HepG2 (cell line): ENCODE measurements around the gene ZMYND10. TPM values are rescaled to one million over a fixed set of nuclear protein-coding genes. Genes with fewer than 3 reads are reported as not detected.

ENCODE experiments used
- ATF5 ChIP-seq: sonication (generic); formaldehyde crosslinking; IDR thresholded peaks from 2 replicates; pipeline ENCODE4 v1.4.0; 2020; ENCODE audit warnings: mild to moderate bottlenecking, low read depth, missing genetic modification reagents
- ATF6 ChIP-seq: sonication (generic); formaldehyde crosslinking; conservative IDR thresholded peaks from 2 replicates; pipeline ENCODE4 v1.4.0; 2020; ENCODE audit warnings: missing genetic modification reagents
- FOXJ3 ChIP-seq: sonication (generic); formaldehyde crosslinking; IDR thresholded peaks from 2 replicates; pipeline ENCODE4 v1.4.0; 2020; ENCODE audit warnings: missing genetic modification reagents, mild to moderate bottlenecking, borderline replicate concordance
- FOXK1 ChIP-seq: sonication (generic); formaldehyde crosslinking; IDR thresholded peaks from 2 replicates; pipeline ENCODE4 v1.4.0; 2020; ENCODE audit warnings: low read depth, missing genetic modification reagents, borderline replicate concordance
- HMG20A ChIP-seq: IDR thresholded peaks from 2 replicates; pipeline ENCODE4 v1.6.1; 2016; ENCODE audit warnings: borderline replicate concordance
- HNRNPH1 ChIP-seq: fragments of 200-400 bp; formaldehyde crosslinking; optimal IDR thresholded peaks from 2 replicates; pipeline ENCODE3; 2017; ENCODE audit warnings: mild to moderate bottlenecking, low read depth, low read length
- NCOA1 ChIP-seq: sonication (generic); formaldehyde crosslinking; IDR thresholded peaks from 2 replicates; pipeline ENCODE4 v1.9.0; 2021; ENCODE audit warnings: missing genetic modification reagents
- NPAS2 ChIP-seq: sonication (generic); formaldehyde crosslinking; IDR thresholded peaks from 2 replicates; pipeline ENCODE4 v1.8.0; 2022; ENCODE audit warnings: mild to moderate bottlenecking, missing genetic modification reagents, borderline replicate concordance
- NR2C2 ChIP-seq: sonication (generic); formaldehyde crosslinking; IDR thresholded peaks from 2 replicates; pipeline ENCODE4 v1.4.0; 2020; ENCODE audit warnings: missing genetic modification reagents, mild to moderate bottlenecking, moderate library complexity, borderline replicate concordance
- SOX13 ChIP-seq, 3 experiments: fragments of 450-650 bp in 1 of 3; sonication (generic) in 1 of 3; formaldehyde crosslinking in 1 of 3; IDR thresholded peaks in 2 of 3; conservative IDR thresholded peaks in 1 of 3; 2 replicates each; pipeline versions ENCODE4 v1.5.0 to v1.6.1; 2016 to 2020; ENCODE audit warnings: antibody characterized with exemption in 1 of 3, mild to moderate bottlenecking in 1 of 3, missing compliant biosample characterization in 1 of 3, missing genetic modification reagents in 1 of 3, moderate library complexity in 1 of 3
- SSRP1 ChIP-seq: IDR thresholded peaks from 2 replicates; pipeline ENCODE4 v1.6.1; 2016; ENCODE audit warnings: control low read depth
- TOE1 ChIP-seq: sonication (generic); formaldehyde crosslinking; IDR thresholded peaks from 2 replicates; pipeline ENCODE4 v1.4.0; 2020; ENCODE audit warnings: mild to moderate bottlenecking, missing genetic modification reagents
- ZBTB38 ChIP-seq: sonication (generic); formaldehyde crosslinking; IDR thresholded peaks from 2 replicates; pipeline ENCODE4 v1.5.1; 2020; ENCODE audit warnings: mild to moderate bottlenecking, missing genetic modification reagents
- ZFAT ChIP-seq: sonication (generic); formaldehyde crosslinking; conservative IDR thresholded peaks from 2 replicates; pipeline ENCODE4 v1.8.1; 2023; ENCODE audit warnings: missing genetic modification reagents, inconsistent platforms
- ZNF562 ChIP-seq: sonication (generic); formaldehyde crosslinking; IDR thresholded peaks from 2 replicates; pipeline ENCODE4 v1.8.0; 2022; ENCODE audit warnings: missing genetic modification reagents, borderline replicate concordance
- ZNF652 ChIP-seq: IDR thresholded peaks from 2 replicates; pipeline ENCODE4 v1.6.1; 2016; ENCODE audit warnings: low read depth, borderline replicate concordance
- ZNF879 ChIP-seq: sonication (generic); formaldehyde crosslinking; IDR thresholded peaks from 2 replicates; pipeline ENCODE4 v1.8.1; 2023; ENCODE audit warnings: missing genetic modification reagents
- ZSCAN29 ChIP-seq: sonication (generic); formaldehyde crosslinking; conservative IDR thresholded peaks from 2 replicates; pipeline ENCODE4 v1.4.0; 2020; ENCODE audit warnings: mild to moderate bottlenecking, missing genetic modification reagents
- polyA plus RNA-seq, 8 experiments: library from polyadenylated mRNA; depleted of rRNA in 3 of 8; stranded (reverse) in 7 of 8; unstranded in 1 of 8; fragments of >200 nt; fragmentation: Illumina TruSeq in 4 of 8; extraction: Trizol in 4 of 8; gene quantifications; 2 replicates each; pipeline versions ENCODE4 v1.2.1 to v1.2.3, GENCODE V29; 2011 to 2016; ENCODE audit warnings: low read depth in 4 of 8, missing spikeins in 1 of 8, mixed read lengths in 1 of 8; ENCODE audit not compliant: insufficient read depth in 1 of 8
- total RNA-seq, 5 experiments: library from RNA; depleted of rRNA; stranded (reverse); fragments of >200 nt; fragmentation: Illumina TruSeq; extraction: Trizol; gene quantifications; 2 replicates each; pipeline ENCODE4 v1.2.3, GENCODE V29; 2016; ENCODE audit warnings: low read depth in 1 of 5
- TF ChIP-seq, protein P1 (sequence below): sonication (generic); formaldehyde crosslinking; IDR thresholded peaks from 2 replicates; pipeline ENCODE4 v1.4.0; 2020; ENCODE audit warnings: low read depth, mild to moderate bottlenecking, missing genetic modification reagents
- TF ChIP-seq, protein P2 (sequence below): sonication (generic); formaldehyde crosslinking; IDR thresholded peaks from 2 replicates; pipeline ENCODE4 v1.4.0; 2020; ENCODE audit warnings: missing genetic modification reagents

The ZMYND10 gene
- total and polyA plus RNA-seq, 2 of the 13 experiments (the other 11 are each of a cell fraction or from before 2014, with no cell fraction given), result 0.60 to 0.74 TPM

GRCh38 chr3:50350527-50351322, 5.2 kb upstream of the ZMYND10 start, which contains the start of the genes CYB561D2 and NPRL2 (continued):
- TF ChIP-seq SSRP1, result no peak
- peak; percentile 71 for TF ChIP-seq FOXK1 (CRISPR knock-in tag)
- TF ChIP-seq SOX13 (IDR thresholded peaks at IDR 0.05), result 0 out of 2 replicates have a peak, but pooled peaks have one; percentile 11
- TF ChIP-seq SOX13 (CRISPR knock-in tag; conservative IDR thresholded peaks at IDR 0.05 in 1 of 2, IDR thresholded peaks at IDR 0.05 in 1 of 2), result peak in 1 of 2 experiments; percentile 9; a peak in 2 of 4 replicates
- 0 out of 2 replicates have a peak, but pooled peaks have one; percentile 7 for TF ChIP-seq ZNF652 (CRISPR knock-in tag)
- peak; percentile 90; the same call in 1 of the 2 replicates for TF ChIP-seq ZNF879 (CRISPR knock-in tag)
- TF ChIP-seq HMG20A (CRISPR knock-in tag), result no peak
- peak; percentile 69; the same call in 1 of the 2 replicates for TF ChIP-seq ZFAT (CRISPR knock-in tag)
- peak; percentile 78; the same call in 1 of the 2 replicates for TF ChIP-seq ZNF562
- no peak for TF ChIP-seq HNRNPH1
- TF ChIP-seq, protein P1, sequence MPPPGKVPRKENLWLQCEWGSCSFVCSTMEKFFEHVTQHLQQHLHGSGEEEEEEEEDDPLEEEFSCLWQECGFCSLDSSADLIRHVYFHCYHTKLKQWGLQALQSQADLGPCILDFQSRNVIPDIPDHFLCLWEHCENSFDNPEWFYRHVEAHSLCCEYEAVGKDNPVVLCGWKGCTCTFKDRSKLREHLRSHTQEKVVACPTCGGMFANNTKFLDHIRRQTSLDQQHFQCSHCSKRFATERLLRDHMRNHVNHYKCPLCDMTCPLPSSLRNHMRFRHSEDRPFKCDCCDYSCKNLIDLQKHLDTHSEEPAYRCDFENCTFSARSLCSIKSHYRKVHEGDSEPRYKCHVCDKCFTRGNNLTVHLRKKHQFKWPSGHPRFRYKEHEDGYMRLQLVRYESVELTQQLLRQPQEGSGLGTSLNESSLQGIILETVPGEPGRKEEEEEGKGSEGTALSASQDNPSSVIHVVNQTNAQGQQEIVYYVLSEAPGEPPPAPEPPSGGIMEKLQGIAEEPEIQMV, result peak; percentile 84; the same call in 1 of the 2 replicates
- TF ChIP-seq FOXJ3, result peak; percentile 47; the same call in 1 of the 2 replicates
- peak; percentile 86 for TF ChIP-seq ZBTB38 (CRISPR knock-in tag)
- 0 out of 2 replicates have a peak, but pooled peaks have one; percentile 72 for TF ChIP-seq ATF6 (CRISPR knock-in tag)
- TF ChIP-seq NPAS2 (CRISPR knock-in tag), result no peak
- TF ChIP-seq, protein P2, sequence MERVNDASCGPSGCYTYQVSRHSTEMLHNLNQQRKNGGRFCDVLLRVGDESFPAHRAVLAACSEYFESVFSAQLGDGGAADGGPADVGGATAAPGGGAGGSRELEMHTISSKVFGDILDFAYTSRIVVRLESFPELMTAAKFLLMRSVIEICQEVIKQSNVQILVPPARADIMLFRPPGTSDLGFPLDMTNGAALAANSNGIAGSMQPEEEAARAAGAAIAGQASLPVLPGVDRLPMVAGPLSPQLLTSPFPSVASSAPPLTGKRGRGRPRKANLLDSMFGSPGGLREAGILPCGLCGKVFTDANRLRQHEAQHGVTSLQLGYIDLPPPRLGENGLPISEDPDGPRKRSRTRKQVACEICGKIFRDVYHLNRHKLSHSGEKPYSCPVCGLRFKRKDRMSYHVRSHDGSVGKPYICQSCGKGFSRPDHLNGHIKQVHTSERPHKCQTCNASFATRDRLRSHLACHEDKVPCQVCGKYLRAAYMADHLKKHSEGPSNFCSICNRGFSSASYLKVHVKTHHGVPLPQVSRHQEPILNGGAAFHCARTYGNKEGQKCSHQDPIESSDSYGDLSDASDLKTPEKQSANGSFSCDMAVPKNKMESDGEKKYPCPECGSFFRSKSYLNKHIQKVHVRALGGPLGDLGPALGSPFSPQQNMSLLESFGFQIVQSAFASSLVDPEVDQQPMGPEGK (CRISPR knock-in tag), result peak; percentile 47; the same call in 1 of the 2 replicates
- TF ChIP-seq NCOA1 (CRISPR knock-in tag), result peak; percentile 93
- no peak; the same call in 1 of the 2 replicates for TF ChIP-seq TOE1 (CRISPR knock-in tag)
- peak; percentile 70; the same call in 1 of the 2 replicates for TF ChIP-seq ZSCAN29 (CRISPR knock-in tag)
- TF ChIP-seq NR2C2 (CRISPR knock-in tag), result peak; percentile 98
- peak; percentile 86; the same call in 1 of the 2 replicates for TF ChIP-seq ATF5 (CRISPR knock-in tag)
